ENCODE data around the gene SLC39A7.

DNA sequence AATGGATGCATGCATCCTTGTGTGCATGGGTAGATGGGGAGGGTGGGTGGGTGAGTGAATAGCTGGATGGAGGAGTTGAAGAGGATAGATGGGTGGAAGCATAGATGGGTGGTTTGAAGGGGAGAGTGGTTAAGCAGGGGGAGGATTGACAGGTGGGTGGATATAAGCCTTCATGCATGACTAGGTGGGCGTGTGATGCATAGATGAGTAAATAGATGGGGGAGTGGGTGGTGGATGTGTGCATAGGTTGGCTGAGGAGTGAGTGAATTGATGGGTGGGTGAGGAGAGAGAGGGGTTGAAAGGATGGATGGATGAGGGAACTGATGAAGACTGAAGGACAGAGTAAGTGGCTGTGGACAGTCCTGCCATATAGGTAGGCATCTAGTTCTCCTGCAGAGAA lies 12.9 kb upstream of the SLC39A7 start:
- TF ChIP-seq, protein P1, sequence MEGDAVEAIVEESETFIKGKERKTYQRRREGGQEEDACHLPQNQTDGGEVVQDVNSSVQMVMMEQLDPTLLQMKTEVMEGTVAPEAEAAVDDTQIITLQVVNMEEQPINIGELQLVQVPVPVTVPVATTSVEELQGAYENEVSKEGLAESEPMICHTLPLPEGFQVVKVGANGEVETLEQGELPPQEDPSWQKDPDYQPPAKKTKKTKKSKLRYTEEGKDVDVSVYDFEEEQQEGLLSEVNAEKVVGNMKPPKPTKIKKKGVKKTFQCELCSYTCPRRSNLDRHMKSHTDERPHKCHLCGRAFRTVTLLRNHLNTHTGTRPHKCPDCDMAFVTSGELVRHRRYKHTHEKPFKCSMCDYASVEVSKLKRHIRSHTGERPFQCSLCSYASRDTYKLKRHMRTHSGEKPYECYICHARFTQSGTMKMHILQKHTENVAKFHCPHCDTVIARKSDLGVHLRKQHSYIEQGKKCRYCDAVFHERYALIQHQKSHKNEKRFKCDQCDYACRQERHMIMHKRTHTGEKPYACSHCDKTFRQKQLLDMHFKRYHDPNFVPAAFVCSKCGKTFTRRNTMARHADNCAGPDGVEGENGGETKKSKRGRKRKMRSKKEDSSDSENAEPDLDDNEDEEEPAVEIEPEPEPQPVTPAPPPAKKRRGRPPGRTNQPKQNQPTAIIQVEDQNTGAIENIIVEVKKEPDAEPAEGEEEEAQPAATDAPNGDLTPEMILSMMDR (IDR thresholded peaks at IDR 0.05; ENCODE audit: low read depth, low read length, poor library complexity, severe bottlenecking) = no peak
- TF ChIP-seq EZH2phosphoT487 (IDR thresholded peaks at IDR 0.05; ENCODE audit: borderline replicate concordance, low read length) = no peak
